Chondrocyte (in vitro differentiated cells): ENCODE results near the gene JUP. TPM values are rescaled to one million over a fixed set of nuclear protein-coding genes. Genes with fewer than 3 reads are reported as not detected.

Experiments used
- DNase-seq: peaks from one replicate; pipeline ENCODE4 v3.0.0; 2021; ENCODE audit warnings: mixed read lengths, low spot score
- H3K27ac Mint-ChIP-seq: one replicate; pipeline ENCODE4 v1.8.0; 2021; ENCODE audit warnings: mild to moderate bottlenecking, moderate library complexity, mixed read lengths; ENCODE audit not compliant: unreplicated experiment
- H3K27me3 Mint-ChIP-seq: 2 replicates; pipeline ENCODE4 v1.8.0; 2021; ENCODE audit warnings: low read depth, mixed read lengths
- H3K36me3 Mint-ChIP-seq: 2 replicates; pipeline ENCODE4 v1.8.0; 2021; ENCODE audit warnings: low read depth, mixed read lengths
- H3K4me1 Mint-ChIP-seq: 2 replicates; pipeline ENCODE4 v1.8.0; 2021; ENCODE audit warnings: low read depth, mild to moderate bottlenecking, mixed read lengths
- H3K4me3 Mint-ChIP-seq: one replicate; pipeline ENCODE4 v1.8.0; 2021; ENCODE audit warnings: mild to moderate bottlenecking, moderate library complexity, mixed read lengths; ENCODE audit not compliant: unreplicated experiment
- H3K9me3 Mint-ChIP-seq: 2 replicates; pipeline ENCODE4 v1.8.0; 2021; ENCODE audit warnings: low read depth, mixed read lengths
- CTCF ChIP-seq: fragments of 200-600 bp; sonication (generic); IDR thresholded peaks from 2 replicates; pipeline ENCODE4 v1.5.0; 2021; ENCODE audit warnings: antibody characterized with exemption, mild to moderate bottlenecking, moderate library complexity
- total RNA-seq: library from RNA; stranded (reverse); gene quantifications from 3 replicates; pipeline ENCODE4 v1.2.1, GENCODE V29; 2021

The JUP gene
- total RNA-seq, 1 donor from 2014 or later: 18.8 TPM

- DNase-seq: no peak
- Mint-ChIP-seq H3K36me3 (peaks cover 22% of the 10 kb centered on the region), H3K9me3 (no peaks in the 10 kb centered on the region), H3K27ac (peak overlapping the region; percentile 27), H3K4me1 (peaks cover 24% of the 10 kb centered on the region), H3K27me3 (no peaks in the 10 kb centered on the region), H3K4me3 (no peak overlapping the region)
- TF ChIP-seq CTCF: no peak
Observed at GRCh38 chr17:41818024-41818423, 31.5 kb upstream of the JUP start.

- Mint-ChIP-seq H3K9me3 (no peaks in the 10 kb centered on the region), H3K27me3 (no peaks in the 10 kb centered on the region), H3K4me3 (no peak overlapping the region), H3K4me1 (peaks cover 27% of the 10 kb centered on the region), H3K36me3 (peaks cover 20% of the 10 kb centered on the region), H3K27ac (peak overlapping the region; percentile 63)
- TF ChIP-seq CTCF: no peak
- DNase-seq: no peak
Observed at GRCh38 chr17:41816637-41817320, 30.3 kb upstream of the JUP start.

GRCh38 chr17:41814195-41814594 lies 27.7 kb upstream of the JUP start:
- Mint-ChIP-seq H3K4me1 (peaks cover 45% of the 10 kb centered on the region), H3K4me3 (peak overlapping the region; percentile 99)
- no peak for DNase-seq

GRCh38 chr17:41813699-41814124 lies 27.2 kb upstream of the JUP start:
- Mint-ChIP-seq H3K4me1 (peaks cover 46% of the 10 kb centered on the region), H3K9me3 (no peaks in the 10 kb centered on the region), H3K27me3 (no peaks in the 10 kb centered on the region), H3K27ac (peak overlapping the region; percentile 95), H3K36me3 (peaks cover 19% of the 10 kb centered on the region), H3K4me3 (peak overlapping the region; percentile 99)
- DNase-seq: no peak
- TF ChIP-seq CTCF: no peak

More at GRCh38 chr17:41814195-41814594, 27.7 kb upstream of the JUP start:
- H3K27me3 Mint-ChIP-seq: no peaks in the 10 kb centered on the region
- H3K9me3 Mint-ChIP-seq: no peaks in the 10 kb centered on the region
- H3K36me3 Mint-ChIP-seq: peaks cover 18% of the 10 kb centered on the region
- no peak for TF ChIP-seq CTCF
- H3K27ac Mint-ChIP-seq: peak overlapping the region; percentile 95

- TF ChIP-seq CTCF: no peak
- no peaks in the 10 kb centered on the region for H3K9me3 Mint-ChIP-seq
- H3K27ac Mint-ChIP-seq: peak overlapping the region; percentile 95
- DNase-seq: no peak
- H3K4me3 Mint-ChIP-seq: peak overlapping the region; percentile 99
- peaks cover 46% of the 10 kb centered on the region for H3K4me1 Mint-ChIP-seq
- H3K27me3 Mint-ChIP-seq: no peaks in the 10 kb centered on the region
- H3K36me3 Mint-ChIP-seq: peaks cover 18% of the 10 kb centered on the region
Observed at GRCh38 chr17:41813152-41813680, 26.7 kb upstream of the JUP start.
